WERI-Rb-1 (cell line): ENCODE measurements around the gene DPYSL3.
A peak's percentile ranks its signal among the peaks of the same experiment; 100 is the strongest.
"Not testable (repeated sequence)": the region's sequence is repeated elsewhere in the genome, so short reads cannot be mapped to it uniquely, and the experiment has no call there.

Experiments
- DNase-seq: peaks from one replicate; pipeline ENCODE4 v3.0.0-alpha.2; 2020
- H3K27ac ChIP-seq: fragments of 250-450 bp; sonication (Bioruptor Pico); 2 replicates; pipeline ENCODE4 v1.5.1; 2020; ENCODE audit warnings: mild to moderate bottlenecking, moderate library complexity
- H3K27me3 ChIP-seq: fragments of 250-450 bp; sonication (Bioruptor Pico); 2 replicates; pipeline ENCODE4 v1.5.1; 2021; ENCODE audit warnings: mild to moderate bottlenecking, low read depth, moderate library complexity; ENCODE audit not compliant: insufficient read depth, severe bottlenecking
- H3K36me3 ChIP-seq: fragments of 250-450 bp; sonication (Bioruptor Pico); 2 replicates; pipeline ENCODE4 v1.5.1; 2020; ENCODE audit warnings: mild to moderate bottlenecking, moderate library complexity
- H3K4me3 ChIP-seq: 2 replicates; pipeline ENCODE4 v1.5.1; 2011; ENCODE audit warnings: low read depth, mild to moderate bottlenecking, control low read depth, low read length
- H3K9me3 ChIP-seq: fragments of 250-450 bp; sonication (Bioruptor Pico); 2 replicates; pipeline ENCODE4 v1.5.1; 2021; ENCODE audit warnings: mild to moderate bottlenecking, moderate library complexity; ENCODE audit not compliant: severe bottlenecking
- TF ChIP-seq, protein P1 (sequence below): IDR thresholded peaks from 2 replicates; pipeline ENCODE4 v1.5.1; 2011; ENCODE audit warnings: low read depth, mild to moderate bottlenecking, control low read depth, inconsistent platforms, low read length

The DPYSL3 gene

DNA sequence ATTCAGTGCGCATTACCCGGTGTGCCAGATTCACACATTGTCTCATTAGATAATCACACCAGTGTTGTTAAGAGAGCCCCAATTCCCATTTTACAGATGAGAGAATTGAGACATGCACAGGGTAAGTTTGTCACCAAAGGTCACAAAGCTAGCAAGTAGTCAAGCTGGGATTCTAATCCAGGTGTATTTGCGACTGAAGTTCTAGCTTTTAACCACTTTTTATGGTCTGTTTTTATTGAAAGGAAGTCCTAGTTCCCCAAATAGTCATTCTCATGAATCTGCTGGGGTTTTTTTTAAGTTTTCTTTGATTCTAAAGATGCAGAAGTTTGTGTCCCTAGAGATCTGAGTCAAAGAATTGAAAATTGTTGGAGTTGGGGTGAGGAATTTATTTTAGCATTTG lies 136.5 kb downstream of the DPYSL3 start:
- no peak for DNase-seq
- no peak overlapping the region for H3K4me3 ChIP-seq
- no peaks in the 10 kb centered on the region for H3K36me3 ChIP-seq
- H3K27me3 ChIP-seq: no peaks in the 10 kb centered on the region
- TF ChIP-seq, protein P1, sequence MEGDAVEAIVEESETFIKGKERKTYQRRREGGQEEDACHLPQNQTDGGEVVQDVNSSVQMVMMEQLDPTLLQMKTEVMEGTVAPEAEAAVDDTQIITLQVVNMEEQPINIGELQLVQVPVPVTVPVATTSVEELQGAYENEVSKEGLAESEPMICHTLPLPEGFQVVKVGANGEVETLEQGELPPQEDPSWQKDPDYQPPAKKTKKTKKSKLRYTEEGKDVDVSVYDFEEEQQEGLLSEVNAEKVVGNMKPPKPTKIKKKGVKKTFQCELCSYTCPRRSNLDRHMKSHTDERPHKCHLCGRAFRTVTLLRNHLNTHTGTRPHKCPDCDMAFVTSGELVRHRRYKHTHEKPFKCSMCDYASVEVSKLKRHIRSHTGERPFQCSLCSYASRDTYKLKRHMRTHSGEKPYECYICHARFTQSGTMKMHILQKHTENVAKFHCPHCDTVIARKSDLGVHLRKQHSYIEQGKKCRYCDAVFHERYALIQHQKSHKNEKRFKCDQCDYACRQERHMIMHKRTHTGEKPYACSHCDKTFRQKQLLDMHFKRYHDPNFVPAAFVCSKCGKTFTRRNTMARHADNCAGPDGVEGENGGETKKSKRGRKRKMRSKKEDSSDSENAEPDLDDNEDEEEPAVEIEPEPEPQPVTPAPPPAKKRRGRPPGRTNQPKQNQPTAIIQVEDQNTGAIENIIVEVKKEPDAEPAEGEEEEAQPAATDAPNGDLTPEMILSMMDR: no peak
- no peak overlapping the region for H3K27ac ChIP-seq
- no peaks in the 10 kb centered on the region for H3K9me3 ChIP-seq

DNA sequence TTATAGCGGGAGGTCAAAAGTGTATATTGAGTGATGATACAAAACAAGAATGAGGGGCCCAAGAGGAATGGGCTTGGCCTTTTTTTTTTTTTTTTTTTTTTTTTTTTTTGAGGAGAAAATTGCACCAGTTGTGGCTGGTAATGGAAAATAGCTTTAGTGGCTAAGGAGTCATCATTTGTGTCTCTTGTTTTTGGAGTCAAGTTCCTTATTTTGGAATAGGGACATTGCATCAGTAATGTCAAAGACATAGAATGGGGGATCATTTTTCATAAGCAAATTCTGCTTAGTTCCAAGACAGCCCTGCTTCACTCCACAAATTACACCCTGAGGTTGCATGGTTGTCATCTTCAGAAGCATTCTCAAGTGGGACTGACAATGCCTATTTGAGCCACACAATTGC lies 137.7 kb downstream of the DPYSL3 start:
- DNase-seq: no peak

DNA sequence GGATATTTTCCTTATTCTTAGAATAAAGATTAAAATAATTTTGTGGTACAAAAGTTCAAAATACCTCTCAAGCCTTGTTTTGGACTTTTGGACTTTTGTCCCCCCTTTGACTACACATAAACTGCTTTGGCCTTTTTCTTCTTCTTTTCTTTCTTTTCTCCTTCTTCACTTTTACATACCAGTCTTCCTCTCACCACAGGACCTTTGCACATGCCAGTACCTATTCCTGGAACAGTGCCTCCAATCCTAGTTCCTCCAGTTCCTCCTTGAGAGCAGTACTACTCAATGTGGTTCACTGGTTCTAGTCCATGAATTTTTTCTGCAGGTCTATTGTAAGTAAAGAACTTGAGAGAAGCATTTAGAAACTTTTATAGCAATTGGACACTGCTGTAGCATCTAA lies 138.6 kb downstream of the DPYSL3 start:
- TF ChIP-seq, protein P1: no peak
- DNase-seq: no peak
- H3K36me3 ChIP-seq: no peaks in the 10 kb centered on the region
- H3K4me3 ChIP-seq: no peak overlapping the region
- no peaks in the 10 kb centered on the region for H3K27me3 ChIP-seq
- H3K9me3 ChIP-seq: no peaks in the 10 kb centered on the region
- no peak overlapping the region for H3K27ac ChIP-seq

More for the DNA sequence above, 137.7 kb downstream of the DPYSL3 start:
- Histone ChIP-seq H3K9me3 (no peaks in the 10 kb centered on the region), H3K36me3 (no peaks in the 10 kb centered on the region), H3K27ac (no peak overlapping the region), H3K4me3 (no peak overlapping the region), H3K27me3 (no peaks in the 10 kb centered on the region)
- TF ChIP-seq, protein P1: no peak

DNA sequence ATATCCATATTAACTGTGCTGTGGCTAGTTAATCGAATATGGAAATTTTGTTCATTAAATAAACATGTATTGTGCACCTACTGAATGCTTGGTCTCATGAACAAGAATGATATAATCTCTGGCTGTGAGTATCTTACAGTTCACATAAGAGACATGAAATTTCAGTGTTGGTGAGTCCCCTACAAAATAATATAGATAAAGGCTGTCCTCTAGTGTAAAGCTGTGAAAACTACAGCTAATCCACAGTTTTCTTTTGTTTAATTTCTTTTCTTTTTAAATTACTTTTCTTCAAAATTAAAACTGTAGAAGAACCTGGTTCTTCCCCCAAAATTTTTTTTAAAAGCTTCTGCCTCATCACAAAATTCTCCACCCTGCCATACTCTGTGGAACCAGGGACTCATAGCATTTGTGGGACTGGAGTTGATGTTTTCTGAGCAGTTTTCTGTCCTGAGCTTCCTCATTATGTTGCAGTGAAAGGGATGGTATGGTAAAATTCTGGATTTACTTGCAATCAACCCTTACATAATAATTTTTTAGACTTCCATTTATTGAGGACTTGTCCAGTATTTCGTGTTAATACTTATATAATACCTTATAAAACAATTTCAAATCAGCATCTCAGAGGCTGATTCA lies 140.0 kb downstream of the DPYSL3 start:
- Histone ChIP-seq H3K4me3 (no peak overlapping the region), H3K27me3 (no peaks in the 10 kb centered on the region), H3K36me3 (no peaks in the 10 kb centered on the region), H3K27ac (no peak overlapping the region), H3K9me3 (no peaks in the 10 kb centered on the region)
- TF ChIP-seq, protein P1: peak; percentile 42
- DNase-seq: no peak

DNA sequence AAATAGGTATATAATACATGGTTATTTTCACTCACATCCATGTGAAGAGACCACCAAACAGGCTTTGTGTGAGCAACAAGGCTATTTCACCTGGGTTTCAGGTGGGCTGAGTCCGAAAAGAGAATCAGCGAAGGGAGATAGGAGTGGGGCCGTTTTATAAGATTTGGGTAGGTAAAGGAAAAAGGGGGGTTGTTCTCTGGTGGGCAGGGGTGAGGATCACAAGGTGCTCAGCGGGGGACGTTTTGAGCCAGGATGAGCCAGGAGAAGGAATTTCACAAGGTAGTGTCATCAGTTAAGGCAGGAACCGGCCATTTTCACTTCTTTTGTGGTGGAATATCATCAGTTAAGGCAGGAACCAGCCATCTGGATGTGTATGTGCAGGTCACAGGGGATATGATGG lies 142.5 kb downstream of the DPYSL3 start:
- H3K4me3 ChIP-seq: not testable (repeated sequence)

DNA sequence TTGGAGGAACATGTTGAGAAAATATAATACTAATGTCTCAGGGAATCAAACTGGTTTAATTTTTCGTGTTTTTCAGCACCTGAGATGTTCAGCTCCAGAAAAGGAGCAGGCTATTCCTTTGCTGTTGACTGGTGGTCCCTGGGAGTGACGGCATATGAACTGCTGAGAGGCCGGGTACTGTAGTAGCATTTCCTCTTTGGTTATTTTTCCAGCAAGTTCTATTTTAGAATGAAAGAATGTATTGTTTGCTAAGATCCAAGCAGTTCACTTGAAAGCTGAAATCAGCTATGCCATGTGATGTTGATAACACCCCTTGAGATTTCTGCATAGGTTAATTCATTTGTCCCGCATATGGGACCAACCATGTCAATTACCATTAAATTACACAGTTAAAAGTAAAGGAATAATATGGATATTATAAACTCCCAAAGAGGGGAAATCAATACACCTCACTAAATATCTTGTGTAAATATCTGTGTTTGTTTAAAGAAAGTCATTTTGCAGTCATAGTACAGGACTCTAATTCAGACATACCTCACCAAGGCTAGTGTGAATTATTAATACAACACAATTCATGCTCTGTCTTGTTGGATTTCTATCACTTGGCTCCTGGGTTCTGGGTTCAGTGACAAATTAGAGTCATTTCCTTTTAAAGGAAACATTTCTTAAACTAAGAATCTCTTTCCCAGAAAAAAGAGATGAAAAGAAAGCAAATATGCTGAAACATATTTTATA lies 148.3 kb downstream of the DPYSL3 start:
- Histone ChIP-seq H3K27ac (peak overlapping the region; percentile 30; the same call in 1 of the 2 replicates), H3K4me3 (no peak overlapping the region), H3K27me3 (no peaks in the 10 kb centered on the region), H3K36me3 (no peaks in the 10 kb centered on the region), H3K9me3 (no peaks in the 10 kb centered on the region)
- DNase-seq: no peak
- TF ChIP-seq, protein P1: no peak

More for the DNA sequence above, 142.5 kb downstream of the DPYSL3 start:
- not testable (repeated sequence) for H3K27me3 ChIP-seq, H3K36me3 ChIP-seq, H3K9me3 ChIP-seq, H3K27ac ChIP-seq, DNase-seq
